ENCODE data around the gene ITGAE.

DNA sequence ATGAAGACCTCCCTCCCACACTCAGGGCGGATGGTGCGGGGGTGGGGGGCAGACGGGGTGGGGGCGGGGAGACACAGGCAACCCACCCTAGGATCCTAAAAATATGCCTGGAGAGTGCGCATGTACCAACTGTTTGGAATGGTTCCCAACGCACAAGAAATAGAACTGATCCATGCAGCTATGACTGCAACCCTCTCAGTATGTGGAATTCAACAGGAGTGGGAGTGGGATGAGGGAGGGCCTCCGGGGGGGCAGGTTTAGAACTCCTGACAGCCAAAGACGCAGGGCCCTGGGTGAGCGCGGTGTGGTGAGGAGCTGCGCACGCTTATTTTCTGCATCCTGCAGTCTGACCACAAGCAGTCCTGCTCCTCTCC, 103.9 kb downstream of the ITGAE start:
- TF ChIP-seq GATA3 (IDR thresholded peaks at IDR 0.05; ENCODE audit: low read depth, low read length): no peak
- no peak for TF ChIP-seq GATA2 (IDR thresholded peaks at IDR 0.05; ENCODE audit: low read depth, low read length)
